Stimulated activated CD8-positive, alpha-beta memory T cell treated with anti-CD3 and anti-CD28 coated beads, Interleukin-4, amount 100 ng/mL, for 1 hour (primary cell): ENCODE measurements around the gene VAMP4.
"Not testable (repeated sequence)": the region's sequence is repeated elsewhere in the genome, so short reads cannot be mapped to it uniquely, and the experiment has no call there.

ENCODE experiments used
- DNase-seq, 2 donors: peaks; one replicate each; pipeline ENCODE4 v3.0.0-alpha.2; 2020; ENCODE audit warnings: low read depth in 2 of 2, low spot score in 1 of 2

Gene VAMP4

GRCh38 chr1:171702598-171702997 lies 39.3 kb downstream of the VAMP4 start:
- no peak for DNase-seq

- DNase-seq: no peak
These were observed 42.3 kb downstream of the VAMP4 start for GRCh38 chr1:171699531-171699930.

GRCh38 chr1:171695772-171696171 lies 46.1 kb downstream of the VAMP4 start:
- not testable (repeated sequence) for DNase-seq

GRCh38 chr1:171693541-171693940 lies 48.3 kb downstream of the VAMP4 start:
- DNase-seq: not testable (repeated sequence)

GRCh38 chr1:171683870-171684269 lies 58.0 kb downstream of the VAMP4 start:
- DNase-seq: no peak

- no peak for DNase-seq
These were observed 61.5 kb downstream of the VAMP4 start for GRCh38 chr1:171680339-171680738.

- no peak for DNase-seq
These were observed 65.0 kb downstream of the VAMP4 start for GRCh38 chr1:171676823-171677222.

DNA sequence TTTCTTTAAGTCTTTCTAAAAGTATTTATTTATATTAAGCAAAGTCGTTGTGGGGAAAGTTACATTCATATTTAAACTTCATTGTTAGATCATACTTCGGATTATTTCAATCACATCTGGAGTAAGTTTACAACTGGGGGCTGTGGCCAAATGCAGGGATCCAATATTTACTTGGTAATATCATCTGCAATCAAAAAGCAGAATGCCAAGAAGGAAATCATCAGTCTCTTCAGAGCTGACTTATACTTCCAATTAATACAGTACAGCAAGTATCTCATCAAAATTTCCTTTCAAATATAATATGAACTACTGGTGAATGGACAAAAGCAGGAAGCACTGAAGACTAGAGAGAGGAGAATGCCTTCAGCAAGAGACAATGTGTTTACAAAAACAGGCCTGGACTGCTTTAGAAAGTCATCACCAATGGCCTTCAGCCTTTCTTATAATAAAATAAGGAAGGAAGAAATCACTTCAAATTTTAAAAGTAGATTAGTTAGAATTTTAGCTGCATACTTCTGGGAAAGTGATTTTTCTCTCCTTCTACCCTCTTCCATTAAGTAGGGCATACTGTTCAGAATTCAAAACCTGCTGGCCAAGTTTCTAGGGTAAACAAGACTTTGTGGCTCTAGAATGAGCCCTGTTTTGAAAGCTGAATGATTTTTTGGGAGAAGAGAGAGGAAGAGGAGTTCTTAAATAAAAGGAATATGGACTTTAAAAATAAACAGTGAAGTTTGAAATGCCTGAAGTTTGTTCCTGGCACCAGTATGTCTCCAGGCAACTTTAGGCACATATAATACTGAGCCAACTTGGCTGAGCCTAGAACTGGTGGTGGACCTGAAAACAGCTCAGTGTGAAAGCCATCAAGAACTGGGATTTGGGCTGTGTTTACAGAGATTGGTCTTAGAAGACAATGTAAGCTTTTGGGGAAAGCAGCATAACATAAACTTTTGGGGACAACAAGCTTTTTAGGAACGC lies 67.1 kb downstream of the VAMP4 start:
- DNase-seq: no peak

GRCh38 chr1:171670739-171671138 lies 71.1 kb downstream of the VAMP4 start:
- no peak for DNase-seq

- no peak for DNase-seq
These were observed 73.5 kb downstream of the VAMP4 start for GRCh38 chr1:171668372-171668771.

DNA sequence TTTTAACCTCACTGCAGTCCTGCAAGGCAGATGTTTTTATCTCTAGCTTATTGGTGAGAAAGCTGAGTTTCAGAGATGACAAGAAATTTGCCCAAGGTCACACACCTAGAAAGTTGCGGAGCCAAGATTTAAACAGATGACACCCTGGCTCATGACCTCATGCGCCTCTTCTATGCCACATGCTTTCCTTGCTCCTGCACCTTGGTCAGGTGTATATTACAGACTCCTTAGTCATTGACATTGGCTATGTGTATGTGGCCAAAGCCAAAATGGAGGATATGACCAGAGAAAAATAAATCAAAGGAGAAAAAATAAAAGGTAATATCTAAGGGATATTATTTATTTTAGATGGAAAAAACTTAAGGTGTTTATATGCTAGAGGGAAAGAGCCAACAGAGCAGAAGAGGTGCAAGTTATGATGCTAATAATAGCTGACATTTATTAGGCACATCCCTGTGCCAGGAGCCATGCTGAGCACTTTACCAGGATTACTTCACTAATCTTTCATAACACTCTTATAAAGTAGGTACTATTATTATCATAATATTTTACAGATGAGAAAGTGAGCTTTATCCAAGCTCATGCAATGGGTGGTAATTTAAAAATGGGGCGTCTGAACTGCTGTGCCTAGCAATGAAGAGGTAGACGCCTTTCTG lies 75.6 kb downstream of the VAMP4 start:
- DNase-seq: no peak

GRCh38 chr1:171664976-171665375 lies 76.9 kb downstream of the VAMP4 start:
- no peak for DNase-seq

DNA sequence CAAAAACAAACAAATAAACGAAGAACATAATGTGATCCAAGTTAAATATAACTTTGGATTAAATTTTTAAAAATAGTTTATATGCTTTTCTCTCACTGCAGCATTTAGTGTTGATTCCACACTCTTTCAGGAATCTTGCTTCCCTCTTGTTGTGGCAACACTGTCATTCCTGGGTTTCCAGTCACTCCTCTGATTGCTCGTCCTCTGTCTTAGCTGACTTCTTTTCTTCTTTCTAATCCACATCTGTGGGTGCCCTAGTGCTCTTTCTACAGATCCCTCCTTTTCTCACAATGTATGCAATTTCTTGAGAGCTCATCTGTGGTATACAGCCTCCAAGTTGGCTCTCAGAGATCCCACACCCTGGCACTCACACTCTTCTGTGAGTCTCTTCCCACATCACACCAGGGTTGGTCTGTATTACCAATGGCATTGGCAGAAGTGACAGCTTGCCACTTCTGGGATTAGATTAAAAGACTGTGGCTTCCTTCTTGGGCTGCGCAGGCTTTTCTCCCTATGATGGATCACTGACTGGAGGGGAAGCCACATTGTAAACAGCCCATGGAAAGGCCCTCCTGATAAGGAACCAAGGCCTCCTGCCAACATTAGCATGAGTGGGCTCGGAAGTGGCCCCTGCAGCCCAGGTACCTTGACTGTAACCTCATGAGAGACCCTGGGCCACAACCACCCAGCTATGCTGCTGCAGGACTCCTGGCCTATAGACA lies 77.8 kb downstream of the VAMP4 start:
- DNase-seq: no peak

GRCh38 chr1:171663036-171663853 lies 78.6 kb downstream of the VAMP4 start:
- no peak for DNase-seq

- DNase-seq: no peak
These were observed 80.7 kb downstream of the VAMP4 start for GRCh38 chr1:171661076-171661650.

GRCh38 chr1:171656206-171656605 lies 85.7 kb downstream of the VAMP4 start:
- not testable (repeated sequence) for DNase-seq

DNA sequence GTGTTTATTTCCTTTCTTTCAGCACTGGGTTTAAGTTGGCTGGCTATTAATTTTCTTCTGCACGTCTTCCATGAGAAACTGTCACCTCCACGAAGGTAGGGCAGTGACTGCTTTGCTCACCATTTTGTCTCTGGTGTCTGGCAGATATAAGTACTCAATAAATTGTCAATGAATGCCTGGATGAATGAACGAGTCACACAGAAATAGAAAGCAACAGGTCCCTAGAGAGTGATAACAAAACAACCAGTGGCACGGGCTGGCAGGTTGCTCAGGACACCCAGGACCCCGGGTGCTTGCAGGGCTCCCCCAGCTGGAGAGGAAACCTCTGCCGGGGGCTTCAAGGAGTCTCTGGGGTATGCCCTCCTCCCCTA lies 86.1 kb downstream of the VAMP4 start:
- no peak for DNase-seq

DNA sequence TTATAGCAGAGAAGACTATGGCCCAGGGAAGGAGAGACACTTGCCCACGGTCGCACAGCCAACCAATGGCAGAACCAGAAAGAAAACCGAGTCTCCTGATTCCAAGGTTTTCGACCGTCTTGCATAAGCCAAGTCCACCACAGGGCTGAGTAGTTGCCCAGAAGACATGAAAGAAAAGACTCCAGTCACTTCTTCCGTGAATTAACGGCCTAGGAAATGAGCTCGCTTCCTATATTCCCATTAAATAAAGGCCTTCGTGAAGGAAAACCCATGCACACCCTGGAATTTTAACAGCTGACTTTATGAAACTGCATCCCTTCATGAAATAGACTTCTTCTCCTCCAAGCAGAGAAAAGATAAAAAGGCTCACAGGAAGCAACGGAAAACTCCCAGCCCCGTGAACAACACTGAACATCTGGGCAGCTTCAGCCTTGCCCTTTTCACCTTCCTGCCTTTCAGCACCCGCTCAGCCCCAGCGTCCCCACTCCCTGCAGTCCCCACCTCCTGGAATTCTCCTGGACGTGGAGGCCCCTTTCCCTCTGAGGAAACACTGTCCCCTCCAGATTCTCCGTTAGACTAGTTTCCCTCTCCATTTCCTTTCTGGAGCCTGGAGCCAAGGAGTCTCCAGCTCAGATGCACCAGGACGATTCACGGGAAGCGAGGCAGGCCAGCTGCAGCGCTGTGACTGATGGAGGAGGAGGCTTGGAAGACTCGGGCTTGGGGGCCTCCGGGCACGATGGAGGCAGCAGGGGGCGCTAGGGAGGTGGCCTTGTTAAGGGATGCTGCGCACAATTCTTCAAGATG lies 86.7 kb downstream of the VAMP4 start:
- peak; percentile 28 to 34 for DNase-seq

DNA sequence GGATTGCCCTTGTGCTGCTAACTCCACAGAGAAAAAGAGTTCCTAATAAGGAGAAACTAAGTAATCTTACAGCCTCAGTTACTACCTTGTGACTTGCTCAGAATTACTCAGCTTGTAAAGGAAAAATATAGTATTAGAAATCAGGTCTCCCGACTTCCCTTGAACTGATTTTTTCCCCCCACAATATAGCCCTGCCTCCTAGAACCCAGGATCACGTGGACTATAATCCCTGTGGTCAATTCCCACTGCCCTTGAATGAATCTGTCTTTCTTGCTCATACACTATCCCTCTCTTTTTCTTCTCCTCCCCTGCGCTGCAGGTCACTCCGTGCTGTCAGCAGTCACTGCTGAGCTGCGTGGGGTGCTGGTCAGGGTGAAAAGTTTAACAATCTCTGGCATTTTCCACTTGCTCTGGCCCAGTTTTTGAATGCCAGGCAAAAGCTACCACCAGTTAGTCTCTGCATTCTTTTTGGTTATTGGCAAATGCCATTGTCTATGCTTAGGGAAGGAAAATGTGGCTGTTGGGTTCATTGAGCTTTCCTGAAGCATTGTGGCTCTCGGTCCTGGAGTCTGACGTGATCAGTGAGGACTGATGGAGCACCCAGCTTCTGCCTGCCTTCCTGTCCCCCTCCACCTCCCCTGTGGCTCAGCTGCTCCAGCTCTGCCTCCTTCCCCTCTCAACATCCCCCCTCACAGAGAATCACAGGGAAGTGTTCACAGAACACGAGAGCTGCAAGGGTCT lies 87.5 kb downstream of the VAMP4 start:
- no peak for DNase-seq
